GM23338 (cell line): Measurements from ENCODE around the gene ABCA4. TPM values are rescaled to one million over a fixed set of nuclear protein-coding genes. Genes with fewer than 3 reads are reported as not detected.

Source experiments
- ATAC-seq: fragments of 200-7000 bp; cut with Tn5 transposase; 3 replicates; pipeline ENCODE4 v1.9.1; 2020
- DNase-seq: peaks from one replicate; pipeline ENCODE4 v3.0.0-alpha.2; 2015; ENCODE audit warnings: low spot score
- H2AFZ ChIP-seq: fragments of 200-600 bp; sonication (generic); 2 replicates; pipeline ENCODE4 v1.8.0; 2016; ENCODE audit warnings: antibody characterized with exemption, mild to moderate bottlenecking, moderate library complexity
- H3F3A ChIP-seq: fragments of 200-600 bp; sonication (generic); replicated peaks from 2 replicates; pipeline ENCODE4 v1.8.0; 2017; ENCODE audit warnings: antibody characterized with exemption, mixed run types, low read depth
- H3K27ac ChIP-seq: fragments of 200-600 bp; sonication (generic); 2 replicates; pipeline ENCODE4 v1.6.1; 2016; ENCODE audit warnings: low read depth
- H3K27me3 ChIP-seq: fragments of 200-600 bp; sonication (generic); 2 replicates; pipeline ENCODE4 v1.8.0; 2016; ENCODE audit warnings: mild to moderate bottlenecking, mixed run types, moderate library complexity; ENCODE audit not compliant: insufficient read depth
- H3K36me3 ChIP-seq: fragments of 200-600 bp; sonication (generic); 2 replicates; pipeline ENCODE4 v1.8.0; 2016; ENCODE audit warnings: mild to moderate bottlenecking; ENCODE audit not compliant: insufficient read depth
- H3K4me1 ChIP-seq: fragments of 200-600 bp; sonication (generic); 2 replicates; pipeline ENCODE4 v1.8.0; 2016; ENCODE audit warnings: mild to moderate bottlenecking, moderate library complexity; ENCODE audit not compliant: insufficient read depth
- H3K4me2 ChIP-seq: fragments of 200-600 bp; sonication (generic); 2 replicates; pipeline ENCODE4 v1.7.1; 2017; ENCODE audit warnings: mixed run types
- H3K4me3 ChIP-seq: fragments of 200-600 bp; sonication (generic); 2 replicates; pipeline ENCODE4 v1.6.1; 2016; ENCODE audit warnings: mixed run types
- H3K79me2 ChIP-seq: fragments of 200-600 bp; sonication (generic); replicated peaks from 2 replicates; pipeline ENCODE4 v1.8.0; 2017; ENCODE audit warnings: mild to moderate bottlenecking; ENCODE audit not compliant: insufficient read depth
- H3K9me2 ChIP-seq: fragments of 200-600 bp; sonication (generic); 2 replicates; pipeline ENCODE4 v1.8.0; 2017; ENCODE audit not compliant: insufficient read depth
- H4K20me1 ChIP-seq: fragments of 200-600 bp; sonication (generic); replicated peaks from 2 replicates; pipeline ENCODE4 v1.8.0; 2017; ENCODE audit warnings: mild to moderate bottlenecking; ENCODE audit not compliant: insufficient read depth
- H3K27ac Mint-ChIP-seq: 2 replicates; pipeline ENCODE4 v1.8.0; 2020; ENCODE audit warnings: inconsistent platforms, mild to moderate bottlenecking, moderate library complexity, mixed read lengths
- H3K27me3 Mint-ChIP-seq: 3 replicates; pipeline ENCODE4 v1.8.0; 2022; ENCODE audit warnings: low read depth, mild to moderate bottlenecking, moderate library complexity, mixed read lengths, inconsistent platforms; ENCODE audit not compliant: insufficient read depth, poor library complexity
- H3K36me3 Mint-ChIP-seq: 3 replicates; pipeline ENCODE4 v1.8.0; 2021; ENCODE audit warnings: low read depth, mild to moderate bottlenecking, inconsistent platforms, moderate library complexity, mixed read lengths
- H3K4me1 Mint-ChIP-seq: 3 replicates; pipeline ENCODE4 v1.8.0; 2020; ENCODE audit warnings: mild to moderate bottlenecking, inconsistent platforms, mixed read lengths
- H3K4me3 Mint-ChIP-seq: 3 replicates; pipeline ENCODE4 v1.8.0; 2021; ENCODE audit warnings: moderate library complexity, mild to moderate bottlenecking, inconsistent platforms, mixed read lengths
- H3K9me3 Mint-ChIP-seq: 3 replicates; pipeline ENCODE4 v1.8.0; 2020; ENCODE audit warnings: moderate library complexity, mild to moderate bottlenecking, inconsistent platforms, mixed read lengths
- CTCF ChIP-seq, 2 experiments: fragments of 200-600 bp in 1 of 2; sonication (generic) in 1 of 2; conservative IDR thresholded peaks; 2 replicates each; pipeline versions ENCODE4 v1.5.1 to v1.6.1; 2016 to 2017; ENCODE audit warnings: antibody characterized with exemption in 2 of 2, low read depth in 2 of 2, mild to moderate bottlenecking in 2 of 2, moderate library complexity in 1 of 2
- ETS1 ChIP-seq: IDR thresholded peaks from 2 replicates; pipeline ENCODE4 v1.6.1; 2016; ENCODE audit warnings: antibody characterized with exemption
- EZH2 ChIP-seq: fragments of 200-600 bp; sonication (generic); IDR thresholded peaks from one replicate; pipeline ENCODE4 v1.8.0; 2017; ENCODE audit warnings: antibody characterized with exemption, mild to moderate bottlenecking, low read depth; ENCODE audit not compliant: unreplicated experiment
- NANOG ChIP-seq: IDR thresholded peaks from 2 replicates; pipeline ENCODE4 v1.6.1; 2016; ENCODE audit warnings: antibody characterized with exemption, borderline replicate concordance
- POLR2AphosphoS5 ChIP-seq: IDR thresholded peaks from 2 replicates; pipeline ENCODE4 v1.6.1; 2016; ENCODE audit warnings: antibody characterized with exemption, low read depth
- STAT1 ChIP-seq: IDR thresholded peaks from one replicate; pipeline ENCODE4 v1.6.1; 2016; ENCODE audit warnings: antibody characterized with exemption; ENCODE audit not compliant: unreplicated experiment
- ZNF331 ChIP-seq: fragments of 250-450 bp; sonication (Bioruptor Pico); IDR thresholded peaks from 2 replicates; pipeline ENCODE4 v1.5.0; 2020; ENCODE audit warnings: low read depth, mild to moderate bottlenecking, moderate library complexity
- polyA plus RNA-seq: library from polyadenylated mRNA; unstranded; fragments of >200 nt; fragmentation: Nextera tagmentation; extraction: Ambion mirVana; gene quantifications from 2 replicates; pipeline ENCODE4 v1.2.1, GENCODE V29; 2016
- total RNA-seq: library from RNA; depleted of rRNA; stranded (reverse); fragments of >200 nt; shearing (Covaris generic); gene quantifications from 2 replicates; pipeline ENCODE4 v1.2.3, GENCODE V29; 2014
- TF ChIP-seq, protein P1 (sequence below): IDR thresholded peaks from one replicate; pipeline ENCODE4 v1.6.1; 2018; ENCODE audit warnings: antibody characterized with exemption; ENCODE audit not compliant: unreplicated experiment

ABCA4 gene
- total and polyA plus RNA-seq, 2 experiments from 2014 or later: not detected

DNA sequence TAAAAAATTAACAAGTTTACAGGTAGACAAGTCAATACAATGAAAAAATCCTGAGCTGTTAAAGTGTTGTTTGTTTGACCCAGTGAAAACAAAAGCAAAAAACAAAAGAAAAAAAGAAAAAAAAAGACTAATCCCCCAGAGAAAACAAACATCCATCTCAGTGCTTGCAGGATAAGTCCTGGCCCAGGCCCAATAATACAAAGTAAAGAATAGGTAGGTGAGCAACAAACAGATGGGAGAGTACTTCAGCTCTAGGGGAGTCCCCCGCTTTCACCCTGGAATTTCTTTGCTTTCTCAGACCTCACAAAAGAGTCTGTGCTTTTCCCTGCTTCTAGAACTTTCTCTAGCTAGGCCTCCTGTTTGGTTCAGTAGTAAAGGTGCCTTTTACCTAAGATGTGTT lies 70.3 kb downstream of the ABCA4 start (continued):
- TF ChIP-seq, protein P1, sequence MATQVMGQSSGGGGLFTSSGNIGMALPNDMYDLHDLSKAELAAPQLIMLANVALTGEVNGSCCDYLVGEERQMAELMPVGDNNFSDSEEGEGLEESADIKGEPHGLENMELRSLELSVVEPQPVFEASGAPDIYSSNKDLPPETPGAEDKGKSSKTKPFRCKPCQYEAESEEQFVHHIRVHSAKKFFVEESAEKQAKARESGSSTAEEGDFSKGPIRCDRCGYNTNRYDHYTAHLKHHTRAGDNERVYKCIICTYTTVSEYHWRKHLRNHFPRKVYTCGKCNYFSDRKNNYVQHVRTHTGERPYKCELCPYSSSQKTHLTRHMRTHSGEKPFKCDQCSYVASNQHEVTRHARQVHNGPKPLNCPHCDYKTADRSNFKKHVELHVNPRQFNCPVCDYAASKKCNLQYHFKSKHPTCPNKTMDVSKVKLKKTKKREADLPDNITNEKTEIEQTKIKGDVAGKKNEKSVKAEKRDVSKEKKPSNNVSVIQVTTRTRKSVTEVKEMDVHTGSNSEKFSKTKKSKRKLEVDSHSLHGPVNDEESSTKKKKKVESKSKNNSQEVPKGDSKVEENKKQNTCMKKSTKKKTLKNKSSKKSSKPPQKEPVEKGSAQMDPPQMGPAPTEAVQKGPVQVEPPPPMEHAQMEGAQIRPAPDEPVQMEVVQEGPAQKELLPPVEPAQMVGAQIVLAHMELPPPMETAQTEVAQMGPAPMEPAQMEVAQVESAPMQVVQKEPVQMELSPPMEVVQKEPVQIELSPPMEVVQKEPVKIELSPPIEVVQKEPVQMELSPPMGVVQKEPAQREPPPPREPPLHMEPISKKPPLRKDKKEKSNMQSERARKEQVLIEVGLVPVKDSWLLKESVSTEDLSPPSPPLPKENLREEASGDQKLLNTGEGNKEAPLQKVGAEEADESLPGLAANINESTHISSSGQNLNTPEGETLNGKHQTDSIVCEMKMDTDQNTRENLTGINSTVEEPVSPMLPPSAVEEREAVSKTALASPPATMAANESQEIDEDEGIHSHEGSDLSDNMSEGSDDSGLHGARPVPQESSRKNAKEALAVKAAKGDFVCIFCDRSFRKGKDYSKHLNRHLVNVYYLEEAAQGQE: no peak
- TF ChIP-seq STAT1 (no peak), POLR2AphosphoS5 (no peak), ZNF331 (CRISPR knock-in tag) (no peak), NANOG (no peak), EZH2 (no peak), CTCF (conservative IDR thresholded peaks at IDR 0.05; ENCODE audit: low read depth in 2 of 2) (no peak)

- peaks cover 36% of the 10 kb centered on the region for H3K4me1 ChIP-seq
- Mint-ChIP-seq H3K4me3 (no peak overlapping the region), H3K27me3 (peaks cover 12% of the 10 kb centered on the region), H3K36me3 (no peaks in the 10 kb centered on the region), H3K27ac (no peak overlapping the region), H3K9me3 (no peaks in the 10 kb centered on the region), H3K4me1 (peaks cover 34% of the 10 kb centered on the region)
- no peak overlapping the region for H3K27ac ChIP-seq
- no peak overlapping the region; the same call in 1 of the 2 replicates for H2AFZ ChIP-seq
- no peak overlapping the region for H3K4me3 ChIP-seq
- DNase-seq: no peak
- H3K36me3 ChIP-seq: no peaks in the 10 kb centered on the region
- no peak for ATAC-seq
- H3K27me3 ChIP-seq: no peaks in the 10 kb centered on the region
- H3K4me2 ChIP-seq: no peak overlapping the region
- H3K79me2 ChIP-seq: no peaks in the 10 kb centered on the region
- no peaks in the 10 kb centered on the region for H4K20me1 ChIP-seq
- H3K9me2 ChIP-seq: peaks cover 2% of the 10 kb centered on the region; the same call in 1 of the 2 replicates
- no peaks in the 10 kb centered on the region for H3F3A ChIP-seq
- TF ChIP-seq ETS1 (no peak), CTCF (conservative IDR thresholded peaks at IDR 0.05; ENCODE audit: low read depth in 2 of 2) (no peak)
Measured at GRCh38 chr1:94050254-94050653, 70.7 kb downstream of the ABCA4 start.
